HCT116 (cell line): ENCODE data around the gene SYTL2.

Experiments used
- EZH2 ChIP-seq: fragments of 200-600 bp; sonication (generic); IDR thresholded peaks from 2 replicates; pipeline ENCODE4 v1.6.1; 2017; ENCODE audit warnings: antibody characterized with exemption, mixed run types
- ZFX ChIP-seq: fragments of 450-650 bp; IDR thresholded peaks from 2 replicates; pipeline ENCODE4 v1.6.1; 2017
- TF ChIP-seq, protein P1 (sequence below), 3 experiments: fragments of 200-600 bp in 1 of 3; sonication (generic) in 1 of 3; IDR thresholded peaks in 2 of 3; conservative IDR thresholded peaks in 1 of 3; 2 replicates each; pipeline ENCODE4 v1.5.1; 2012 to 2017; ENCODE audit warnings: low read depth in 2 of 3, low read length in 2 of 3, antibody characterized with exemption in 1 of 3, borderline replicate concordance in 1 of 3, control low read depth in 1 of 3, mild to moderate bottlenecking in 1 of 3, mixed read lengths in 1 of 3, mixed run types in 1 of 3, moderate library complexity in 1 of 3; ENCODE audit not compliant: insufficient read depth in 1 of 3
- TF ChIP-seq, protein P2 (sequence below): IDR thresholded peaks from 2 replicates; pipeline ENCODE4 v1.6.1; 2012; ENCODE audit warnings: low read depth

DNA sequence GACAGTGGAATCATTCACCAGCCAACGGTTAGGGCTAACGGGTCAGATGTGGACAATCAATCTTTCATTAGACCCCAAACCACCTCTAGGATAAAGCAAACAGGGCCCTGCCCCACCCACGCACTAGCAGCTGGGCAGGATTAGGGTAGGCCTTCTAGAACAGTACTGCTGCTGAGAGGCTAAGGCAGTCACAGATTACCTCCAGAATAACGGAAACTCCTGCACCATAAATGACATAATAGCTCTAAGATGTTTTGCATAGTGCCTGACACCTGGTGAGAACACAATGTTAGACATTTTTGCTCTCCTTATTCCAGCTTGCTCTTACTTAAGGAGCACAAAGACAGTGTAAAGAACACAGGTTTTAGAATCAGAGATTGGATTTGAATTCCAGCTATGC, 1.8 kb downstream of the SYTL2 start:
- TF ChIP-seq, protein P1, sequence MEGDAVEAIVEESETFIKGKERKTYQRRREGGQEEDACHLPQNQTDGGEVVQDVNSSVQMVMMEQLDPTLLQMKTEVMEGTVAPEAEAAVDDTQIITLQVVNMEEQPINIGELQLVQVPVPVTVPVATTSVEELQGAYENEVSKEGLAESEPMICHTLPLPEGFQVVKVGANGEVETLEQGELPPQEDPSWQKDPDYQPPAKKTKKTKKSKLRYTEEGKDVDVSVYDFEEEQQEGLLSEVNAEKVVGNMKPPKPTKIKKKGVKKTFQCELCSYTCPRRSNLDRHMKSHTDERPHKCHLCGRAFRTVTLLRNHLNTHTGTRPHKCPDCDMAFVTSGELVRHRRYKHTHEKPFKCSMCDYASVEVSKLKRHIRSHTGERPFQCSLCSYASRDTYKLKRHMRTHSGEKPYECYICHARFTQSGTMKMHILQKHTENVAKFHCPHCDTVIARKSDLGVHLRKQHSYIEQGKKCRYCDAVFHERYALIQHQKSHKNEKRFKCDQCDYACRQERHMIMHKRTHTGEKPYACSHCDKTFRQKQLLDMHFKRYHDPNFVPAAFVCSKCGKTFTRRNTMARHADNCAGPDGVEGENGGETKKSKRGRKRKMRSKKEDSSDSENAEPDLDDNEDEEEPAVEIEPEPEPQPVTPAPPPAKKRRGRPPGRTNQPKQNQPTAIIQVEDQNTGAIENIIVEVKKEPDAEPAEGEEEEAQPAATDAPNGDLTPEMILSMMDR (IDR thresholded peaks at IDR 0.05 in 2 of 3, conservative IDR thresholded peaks at IDR 0.05 in 1 of 3; ENCODE audit: borderline replicate concordance in 1 of 3, insufficient read depth in 1 of 3, low read depth in 2 of 3, low read length in 2 of 3) = no peak
- TF ChIP-seq ZFX (no peak), EZH2 (no peak)
- TF ChIP-seq, protein P2, sequence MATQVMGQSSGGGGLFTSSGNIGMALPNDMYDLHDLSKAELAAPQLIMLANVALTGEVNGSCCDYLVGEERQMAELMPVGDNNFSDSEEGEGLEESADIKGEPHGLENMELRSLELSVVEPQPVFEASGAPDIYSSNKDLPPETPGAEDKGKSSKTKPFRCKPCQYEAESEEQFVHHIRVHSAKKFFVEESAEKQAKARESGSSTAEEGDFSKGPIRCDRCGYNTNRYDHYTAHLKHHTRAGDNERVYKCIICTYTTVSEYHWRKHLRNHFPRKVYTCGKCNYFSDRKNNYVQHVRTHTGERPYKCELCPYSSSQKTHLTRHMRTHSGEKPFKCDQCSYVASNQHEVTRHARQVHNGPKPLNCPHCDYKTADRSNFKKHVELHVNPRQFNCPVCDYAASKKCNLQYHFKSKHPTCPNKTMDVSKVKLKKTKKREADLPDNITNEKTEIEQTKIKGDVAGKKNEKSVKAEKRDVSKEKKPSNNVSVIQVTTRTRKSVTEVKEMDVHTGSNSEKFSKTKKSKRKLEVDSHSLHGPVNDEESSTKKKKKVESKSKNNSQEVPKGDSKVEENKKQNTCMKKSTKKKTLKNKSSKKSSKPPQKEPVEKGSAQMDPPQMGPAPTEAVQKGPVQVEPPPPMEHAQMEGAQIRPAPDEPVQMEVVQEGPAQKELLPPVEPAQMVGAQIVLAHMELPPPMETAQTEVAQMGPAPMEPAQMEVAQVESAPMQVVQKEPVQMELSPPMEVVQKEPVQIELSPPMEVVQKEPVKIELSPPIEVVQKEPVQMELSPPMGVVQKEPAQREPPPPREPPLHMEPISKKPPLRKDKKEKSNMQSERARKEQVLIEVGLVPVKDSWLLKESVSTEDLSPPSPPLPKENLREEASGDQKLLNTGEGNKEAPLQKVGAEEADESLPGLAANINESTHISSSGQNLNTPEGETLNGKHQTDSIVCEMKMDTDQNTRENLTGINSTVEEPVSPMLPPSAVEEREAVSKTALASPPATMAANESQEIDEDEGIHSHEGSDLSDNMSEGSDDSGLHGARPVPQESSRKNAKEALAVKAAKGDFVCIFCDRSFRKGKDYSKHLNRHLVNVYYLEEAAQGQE = no peak
